H9 (cell line): Measurements from ENCODE around the gene UEVLD. TPM values are rescaled to one million over a fixed set of nuclear protein-coding genes. Genes with fewer than 3 reads are reported as not detected.

ENCODE experiments used
- DNase-seq: peaks from one replicate; pipeline ENCODE4 v3.0.0-alpha.2; 2017
- H2AFZ ChIP-seq: one replicate; pipeline ENCODE4 v1.6.1; 2013; ENCODE audit warnings: mild to moderate bottlenecking, low read length, control low read depth, moderate library complexity
- H2AK5ac ChIP-seq: 2 replicates; pipeline ENCODE4 v1.6.1; 2013; ENCODE audit warnings: low read length, control low read depth, mixed read lengths; ENCODE audit not compliant: insufficient read length
- H2BK120ac ChIP-seq: one replicate; pipeline ENCODE4 v1.6.1; 2013; ENCODE audit warnings: low read depth, mild to moderate bottlenecking, low read length, control low read depth, inconsistent platforms; ENCODE audit not compliant: poor library complexity, severe bottlenecking
- H2BK12ac ChIP-seq: 2 replicates; pipeline ENCODE4 v1.6.1; 2013; ENCODE audit warnings: low read length, control low read depth, mixed read lengths, low read depth; ENCODE audit not compliant: insufficient read length
- H2BK15ac ChIP-seq: 2 replicates; pipeline ENCODE4 v1.6.1; 2013; ENCODE audit warnings: low read depth, low read length, control low read depth
- H2BK20ac ChIP-seq: one replicate; pipeline ENCODE4 v1.6.1; 2013; ENCODE audit warnings: low read depth, mild to moderate bottlenecking, low read length, control low read depth, inconsistent platforms; ENCODE audit not compliant: poor library complexity, severe bottlenecking
- H2BK5ac ChIP-seq: 2 replicates; pipeline ENCODE4 v1.6.1; 2013; ENCODE audit warnings: low read length, control low read depth, mixed read lengths; ENCODE audit not compliant: insufficient read length
- H3K14ac ChIP-seq: 2 replicates; pipeline ENCODE4 v1.6.1; 2013; ENCODE audit warnings: low read length, control low read depth; ENCODE audit not compliant: insufficient read depth
- H3K18ac ChIP-seq: 2 replicates; pipeline ENCODE4 v1.6.1; 2013; ENCODE audit warnings: low read depth, mild to moderate bottlenecking, mixed read lengths, low read length, control low read depth; ENCODE audit not compliant: insufficient read length
- H3K23ac ChIP-seq: 2 replicates; pipeline ENCODE4 v1.6.1; 2013; ENCODE audit warnings: low read length, control low read depth, mixed read lengths, low read depth; ENCODE audit not compliant: insufficient read length
- H3K23me2 ChIP-seq: 2 replicates; pipeline ENCODE4 v1.6.1; 2013; ENCODE audit warnings: low read depth, mild to moderate bottlenecking, mixed read lengths, low read length, control low read depth; ENCODE audit not compliant: insufficient read length, poor library complexity, severe bottlenecking
- H3K27ac ChIP-seq: 2 replicates; pipeline ENCODE4 v1.5.1; 2013; ENCODE audit warnings: low read length, control low read depth, mixed read lengths, low read depth; ENCODE audit not compliant: insufficient read length
- H3K27me3 ChIP-seq: 2 replicates; pipeline ENCODE4 v1.6.1; 2013; ENCODE audit warnings: low read length, control low read depth, inconsistent platforms; ENCODE audit not compliant: insufficient read depth
- H3K4ac ChIP-seq: 2 replicates; pipeline ENCODE4 v1.6.1; 2013; ENCODE audit warnings: low read depth, mild to moderate bottlenecking, control low read depth, inconsistent platforms, low read length, moderate library complexity
- H3K4me1 ChIP-seq: 2 replicates; pipeline ENCODE4 v1.6.1; 2013; ENCODE audit warnings: low read length, control low read depth, inconsistent platforms; ENCODE audit not compliant: insufficient read depth
- H3K4me2 ChIP-seq: 2 replicates; pipeline ENCODE4 v1.6.1; 2013; ENCODE audit warnings: low read length, control low read depth, mixed read lengths; ENCODE audit not compliant: insufficient read length, insufficient read depth
- H3K56ac ChIP-seq: 2 replicates; pipeline ENCODE4 v1.6.1; 2013; ENCODE audit warnings: low read depth, mild to moderate bottlenecking, mixed read lengths, low read length, control low read depth; ENCODE audit not compliant: insufficient read length
- H3K79me1 ChIP-seq: 2 replicates; pipeline ENCODE4 v1.6.1; 2013; ENCODE audit warnings: low read depth, mild to moderate bottlenecking, moderate library complexity, low read length, control low read depth, inconsistent platforms; ENCODE audit not compliant: insufficient read depth, poor library complexity, severe bottlenecking
- H3K79me2 ChIP-seq: 2 replicates; pipeline ENCODE4 v1.6.1; 2013; ENCODE audit warnings: low read length, control low read depth, inconsistent platforms; ENCODE audit not compliant: insufficient read depth
- H3K9ac ChIP-seq: 2 replicates; pipeline ENCODE4 v1.6.1; 2013; ENCODE audit warnings: low read length, control low read depth, mixed read lengths; ENCODE audit not compliant: insufficient read length; ENCODE audit errors: extremely low read depth
- H3K9me3 ChIP-seq: one replicate; pipeline ENCODE4 v1.6.1; 2013; ENCODE audit warnings: low read depth, low read length, inconsistent platforms; ENCODE audit not compliant: control insufficient read depth
- H3T11ph ChIP-seq: one replicate; pipeline ENCODE4 v1.6.1; 2013; ENCODE audit warnings: mild to moderate bottlenecking, low read length, control low read depth, inconsistent platforms
- H4K20me1 ChIP-seq: one replicate; pipeline ENCODE4 v1.6.1; 2013; ENCODE audit not compliant: control insufficient read depth, insufficient read length, insufficient read depth
- H4K5ac ChIP-seq: 2 replicates; pipeline ENCODE4 v1.6.1; 2013; ENCODE audit warnings: low read depth, mild to moderate bottlenecking, mixed read lengths, low read length, control low read depth; ENCODE audit not compliant: insufficient read length
- H4K8ac ChIP-seq: replicated peaks from 2 replicates; pipeline ENCODE4 v1.6.1; 2013; ENCODE audit warnings: low read length, control low read depth, mixed read lengths, low read depth; ENCODE audit not compliant: insufficient read length
- H4K91ac ChIP-seq: 2 replicates; pipeline ENCODE4 v1.6.1; 2013; ENCODE audit warnings: low read depth, mild to moderate bottlenecking, moderate library complexity, mixed read lengths, low read length, control low read depth; ENCODE audit not compliant: insufficient read length
- H3K27ac Mint-ChIP-seq, 3 experiments: 2 replicates in 2 of 3; 3 replicates in 1 of 3; pipeline ENCODE4 v1.8.0; 2020 to 2021; ENCODE audit warnings: mixed read lengths in 3 of 3, mild to moderate bottlenecking in 1 of 3, moderate library complexity in 1 of 3
- H3K27me3 Mint-ChIP-seq: 2 replicates; pipeline ENCODE4 v1.8.0; 2021; ENCODE audit warnings: low read depth, mild to moderate bottlenecking, moderate library complexity, mixed read lengths
- H3K36me3 Mint-ChIP-seq, 3 experiments: 2 replicates in 2 of 3; 3 replicates in 1 of 3; pipeline ENCODE4 v1.8.0; 2020 to 2021; ENCODE audit warnings: low read depth in 3 of 3, mixed read lengths in 3 of 3; ENCODE audit not compliant: insufficient read depth in 1 of 3
- H3K4me1 Mint-ChIP-seq, 2 experiments: 2 replicates each; pipeline ENCODE4 v1.8.0; 2020; ENCODE audit warnings: mixed read lengths in 2 of 2
- H3K4me3 Mint-ChIP-seq, 2 experiments: 2 replicates in 1 of 2; 3 replicates in 1 of 2; pipeline ENCODE4 v1.8.0; 2020 to 2021; ENCODE audit warnings: mild to moderate bottlenecking in 2 of 2, mixed read lengths in 2 of 2, moderate library complexity in 1 of 2
- H3K9me3 Mint-ChIP-seq, 2 experiments: 2 replicates in 1 of 2; 3 replicates in 1 of 2; pipeline ENCODE4 v1.8.0; 2020; ENCODE audit warnings: mild to moderate bottlenecking in 2 of 2, mixed read lengths in 2 of 2, moderate library complexity in 1 of 2
- WGBS: extraction: QIAGEN DNeasy Blood & Tissue Kit; methylation state at CpG from one replicate; pipeline ENCODE4 v1.1.7; 2013; ENCODE audit warnings: missing lambda C conversion rate, low lambda C conversion rate, mixed read lengths; ENCODE audit not compliant: insufficient read length; ENCODE audit errors: extremely low coverage; 5-methylcytosine and 5-hydroxymethylcytosine counted together
- total RNA-seq: library from RNA; stranded (reverse); gene quantifications from 2 replicates; pipeline ENCODE4 v1.2.1, GENCODE V29; 2021
- TF ChIP-seq, protein P1 (sequence below): fragments of 200-600 bp; sonication (generic); conservative IDR thresholded peaks from 3 replicates; pipeline ENCODE4 v1.8.0; 2021; ENCODE audit warnings: antibody characterized with exemption, mild to moderate bottlenecking

The UEVLD gene
- total RNA-seq, 1 experiment from 2014 or later, result 7.9 TPM

DNA sequence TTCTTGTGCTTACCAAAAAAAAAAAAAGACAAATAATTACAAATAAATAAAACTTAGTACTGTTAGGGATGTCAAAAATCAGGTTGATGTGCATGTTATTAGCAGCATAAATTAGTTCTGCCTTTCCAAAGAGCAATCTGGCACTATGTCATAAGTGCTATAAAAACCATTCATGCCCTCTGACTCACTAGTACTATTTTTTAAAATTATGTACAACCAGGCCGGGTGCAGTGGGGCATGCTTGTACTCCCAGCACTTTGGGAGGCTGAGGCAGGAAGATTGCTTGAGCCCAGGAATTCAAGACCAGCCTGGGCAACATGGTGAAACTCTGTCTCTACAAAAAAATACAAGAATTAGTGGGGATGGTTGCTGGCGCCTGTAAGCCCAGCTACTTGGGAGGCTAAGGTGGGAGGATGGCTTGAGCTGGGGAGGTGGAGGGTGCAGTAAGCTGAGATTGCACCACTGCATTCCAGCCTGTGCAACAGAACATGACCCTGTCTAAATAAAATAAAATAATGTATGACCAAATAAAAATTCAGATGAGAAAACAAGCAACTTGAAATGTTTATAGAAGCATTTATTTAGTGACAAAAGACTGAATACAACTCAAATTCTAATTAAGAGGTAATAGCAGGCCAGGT is 25.3 kb downstream of the UEVLD start:
- no peaks in the 10 kb centered on the region for H3K9me3 Mint-ChIP-seq
- H3K27ac Mint-ChIP-seq, result no peak overlapping the region; a peak in 1 of 7 replicates
- H3K9ac ChIP-seq, result no peak overlapping the region

More for the DNA sequence above, 25.3 kb downstream of the UEVLD start:
- Mint-ChIP-seq H3K4me3 (no peak overlapping the region), H3K27me3 (no peaks in the 10 kb centered on the region), H3K4me1 (peaks cover 6 to 7% of the 10 kb centered on the region in 2 experiments; a peak in 2 of 4 replicates), H3K36me3 (0 out of 7 replicates have a peak, but pooled peaks cover 0 to under 1% (median 0%) of the 10 kb centered on the region in 3 experiments)
- H4K5ac ChIP-seq, result no peak overlapping the region
- no peaks in the 10 kb centered on the region for H3K23me2 ChIP-seq
- no peak overlapping the region for H3K4ac ChIP-seq
- H2BK15ac ChIP-seq, result no peak overlapping the region
- no peak overlapping the region for H2BK20ac ChIP-seq
- H3K23ac ChIP-seq, result no peak overlapping the region
- H3K27me3 ChIP-seq, result no peaks in the 10 kb centered on the region
- no peaks in the 10 kb centered on the region for H3K79me1 ChIP-seq
- H2AFZ ChIP-seq, result no peak overlapping the region
- no peak overlapping the region for H3K14ac ChIP-seq
- H3K4me1 ChIP-seq, result no peaks in the 10 kb centered on the region
- no peak overlapping the region for H3K18ac ChIP-seq
- no peaks in the 10 kb centered on the region for H3K79me2 ChIP-seq
- DNase-seq, result no peak
- H3K4me2 ChIP-seq, result no peak overlapping the region
- no peak overlapping the region for H2BK120ac ChIP-seq
- no peak overlapping the region for H4K91ac ChIP-seq
- H4K8ac ChIP-seq, result no peak overlapping the region
- no peak overlapping the region for H2BK12ac ChIP-seq
- H2AK5ac ChIP-seq, result no peak overlapping the region
- WGBS, result no CpG with 5 or more reads among the region's 2 CpGs
- H3K56ac ChIP-seq, result no peak overlapping the region
- no peaks in the 10 kb centered on the region for H3K9me3 ChIP-seq
- no peaks in the 10 kb centered on the region for H4K20me1 ChIP-seq
- no peak overlapping the region for H2BK5ac ChIP-seq
- no peak overlapping the region for H3K27ac ChIP-seq
- no peak overlapping the region for H3T11ph ChIP-seq
- TF ChIP-seq, protein P1, sequence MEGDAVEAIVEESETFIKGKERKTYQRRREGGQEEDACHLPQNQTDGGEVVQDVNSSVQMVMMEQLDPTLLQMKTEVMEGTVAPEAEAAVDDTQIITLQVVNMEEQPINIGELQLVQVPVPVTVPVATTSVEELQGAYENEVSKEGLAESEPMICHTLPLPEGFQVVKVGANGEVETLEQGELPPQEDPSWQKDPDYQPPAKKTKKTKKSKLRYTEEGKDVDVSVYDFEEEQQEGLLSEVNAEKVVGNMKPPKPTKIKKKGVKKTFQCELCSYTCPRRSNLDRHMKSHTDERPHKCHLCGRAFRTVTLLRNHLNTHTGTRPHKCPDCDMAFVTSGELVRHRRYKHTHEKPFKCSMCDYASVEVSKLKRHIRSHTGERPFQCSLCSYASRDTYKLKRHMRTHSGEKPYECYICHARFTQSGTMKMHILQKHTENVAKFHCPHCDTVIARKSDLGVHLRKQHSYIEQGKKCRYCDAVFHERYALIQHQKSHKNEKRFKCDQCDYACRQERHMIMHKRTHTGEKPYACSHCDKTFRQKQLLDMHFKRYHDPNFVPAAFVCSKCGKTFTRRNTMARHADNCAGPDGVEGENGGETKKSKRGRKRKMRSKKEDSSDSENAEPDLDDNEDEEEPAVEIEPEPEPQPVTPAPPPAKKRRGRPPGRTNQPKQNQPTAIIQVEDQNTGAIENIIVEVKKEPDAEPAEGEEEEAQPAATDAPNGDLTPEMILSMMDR, result no peak
